Keratinocyte (primary cell): ENCODE results near the gene PHIP. TPM values are rescaled to one million over a fixed set of nuclear protein-coding genes. Genes with fewer than 3 reads are reported as not detected.

Source experiments
- DNase-seq: peaks from one replicate; pipeline ENCODE4 v3.0.0-alpha.2; 2011; ENCODE audit warnings: low read depth, missing footprints, low spot score
- FAIRE-seq: peaks from 2 replicates; lab custom pipeline; 2011; peaks lifted over from hg19 to GRCh38; lab: Jason Lieb, UNC
- H2AFZ ChIP-seq: 2 replicates; pipeline ENCODE4 v1.6.0; 2012; ENCODE audit warnings: low read length, control low read depth, inconsistent platforms; ENCODE audit not compliant: control insufficient read depth
- H3K27ac ChIP-seq: 2 replicates; pipeline ENCODE4 v1.5.1; 2011; ENCODE audit warnings: low read length; ENCODE audit not compliant: control insufficient read depth, insufficient read depth
- H3K27me3 ChIP-seq: 3 replicates; pipeline ENCODE4 v1.6.0; 2011; ENCODE audit warnings: low read length; ENCODE audit not compliant: control insufficient read depth, insufficient read depth; ENCODE audit errors: extremely low read depth
- H3K36me3 ChIP-seq, 2 experiments: 2 replicates in 1 of 2; 3 replicates in 1 of 2; pipeline ENCODE4 v1.5.1; 2011; ENCODE audit warnings: low read length in 2 of 2, mild to moderate bottlenecking in 1 of 2; ENCODE audit not compliant: control insufficient read depth in 2 of 2, insufficient read depth in 2 of 2; ENCODE audit errors: extremely low read depth in 1 of 2
- H3K4me1 ChIP-seq: 3 replicates; pipeline ENCODE4 v1.5.1; 2011; ENCODE audit warnings: low read length; ENCODE audit not compliant: control insufficient read depth, insufficient read depth; ENCODE audit errors: extremely low read depth
- H3K4me2 ChIP-seq: 3 replicates; pipeline ENCODE4 v1.6.0; 2011; ENCODE audit warnings: low read depth, low read length; ENCODE audit not compliant: control insufficient read depth, insufficient read depth; ENCODE audit errors: extremely low read depth
- H3K4me3 ChIP-seq, 3 experiments: fragments of 200-600 bp in 1 of 3; sonication (generic) in 1 of 3; 2 replicates in 2 of 3; 3 replicates in 1 of 3; pipeline ENCODE4 v1.5.1; 2011 to 2016; ENCODE audit warnings: low read length in 3 of 3, mild to moderate bottlenecking in 3 of 3, control low read depth in 2 of 3, inconsistent platforms in 1 of 3, low read depth in 1 of 3, mixed read lengths in 1 of 3, mixed run types in 1 of 3, moderate library complexity in 1 of 3; ENCODE audit not compliant: control insufficient read depth in 2 of 3, insufficient read depth in 2 of 3; ENCODE audit errors: extremely low read depth in 1 of 3
- H3K79me2 ChIP-seq: 2 replicates; pipeline ENCODE4 v1.6.0; 2012; ENCODE audit warnings: low read length; ENCODE audit not compliant: control insufficient read depth, insufficient read depth
- H3K9ac ChIP-seq: 3 replicates; pipeline ENCODE4 v1.6.0; 2011; ENCODE audit warnings: low read length; ENCODE audit not compliant: control insufficient read depth, insufficient read depth; ENCODE audit errors: extremely low read depth
- H3K9me1 ChIP-seq: 3 replicates; pipeline ENCODE4 v1.6.0; 2011; ENCODE audit warnings: low read length; ENCODE audit not compliant: control insufficient read depth, insufficient read depth; ENCODE audit errors: extremely low read depth
- H3K9me3 ChIP-seq: 2 replicates; pipeline ENCODE4 v1.5.1; 2012; ENCODE audit warnings: low read depth, low read length; ENCODE audit not compliant: control insufficient read depth
- H4K20me1 ChIP-seq: 3 replicates; pipeline ENCODE4 v1.6.0; 2011; ENCODE audit warnings: low read length; ENCODE audit not compliant: control insufficient read depth, insufficient read depth; ENCODE audit errors: extremely low read depth
- EZH2 ChIP-seq: IDR thresholded peaks from one replicate; pipeline ENCODE4 v1.6.1; 2012; ENCODE audit warnings: inconsistent platforms, mild to moderate bottlenecking, low read length, moderate library complexity
- dilution Hi-C: fragments of 300-500 bp; cut with MboI; formaldehyde crosslinking; loops from one replicate; pipeline ENCODE4 v1.7.0; 2020; ENCODE audit warnings: low sequenced_read_pairs; ENCODE audit not compliant: extremely low pct_ligation_motif_present
- polyA plus RNA-seq, 5 experiments: library from polyadenylated mRNA; depleted of rRNA in 3 of 5; stranded (reverse) in 3 of 5; stranded (forward) in 1 of 5; unstranded in 1 of 5; fragments of >200 nt; gene quantifications; 1 replicate in 1 of 5; 2 replicates in 3 of 5; 3 replicates in 1 of 5; pipeline versions ENCODE4 v1.2.1 to v1.2.3, GENCODE V29; 2011 to 2012; ENCODE audit warnings: missing spikeins in 2 of 5, low read depth in 1 of 5, low replicate concordance in 1 of 5
- TF ChIP-seq, protein P1 (sequence below), 3 experiments: IDR thresholded peaks in 1 of 3; conservative IDR thresholded peaks in 1 of 3; optimal IDR thresholded peaks in 1 of 3; 2 replicates in 2 of 3; 3 replicates in 1 of 3; pipeline versions ENCODE3 to v1.5.1; 2011; ENCODE audit warnings: low read length in 3 of 3, mild to moderate bottlenecking in 3 of 3, moderate library complexity in 2 of 3, control low read depth in 1 of 3, inconsistent platforms in 1 of 3; ENCODE audit not compliant: insufficient read depth in 2 of 3; ENCODE audit errors: extremely low read depth in 1 of 3

Gene PHIP
- polyA plus RNA-seq, 1 donor (not counting 4 experiments of a cell fraction or from before 2014, with no cell fraction given), result 7.9 TPM

GRCh38 chr6:79011940-79012339 is 66.1 kb downstream of the PHIP start:
- Histone ChIP-seq H3K27me3 (no peaks in the 10 kb centered on the region), H3K79me2 (no peaks in the 10 kb centered on the region), H3K4me2 (no peak overlapping the region), H3K36me3 (no peaks in the 10 kb centered on the region), H3K27ac (no peak overlapping the region), H3K4me3 (no peak overlapping the region), H3K4me1 (no peaks in the 10 kb centered on the region), H4K20me1 (no peaks in the 10 kb centered on the region), H3K9me3 (no peaks in the 10 kb centered on the region), H2AFZ (no peak overlapping the region), H3K9ac (no peak overlapping the region), H3K9me1 (no peaks in the 10 kb centered on the region)
- no peak for FAIRE-seq
- dilution Hi-C loops, result no loop called here
- TF ChIP-seq, protein P1, sequence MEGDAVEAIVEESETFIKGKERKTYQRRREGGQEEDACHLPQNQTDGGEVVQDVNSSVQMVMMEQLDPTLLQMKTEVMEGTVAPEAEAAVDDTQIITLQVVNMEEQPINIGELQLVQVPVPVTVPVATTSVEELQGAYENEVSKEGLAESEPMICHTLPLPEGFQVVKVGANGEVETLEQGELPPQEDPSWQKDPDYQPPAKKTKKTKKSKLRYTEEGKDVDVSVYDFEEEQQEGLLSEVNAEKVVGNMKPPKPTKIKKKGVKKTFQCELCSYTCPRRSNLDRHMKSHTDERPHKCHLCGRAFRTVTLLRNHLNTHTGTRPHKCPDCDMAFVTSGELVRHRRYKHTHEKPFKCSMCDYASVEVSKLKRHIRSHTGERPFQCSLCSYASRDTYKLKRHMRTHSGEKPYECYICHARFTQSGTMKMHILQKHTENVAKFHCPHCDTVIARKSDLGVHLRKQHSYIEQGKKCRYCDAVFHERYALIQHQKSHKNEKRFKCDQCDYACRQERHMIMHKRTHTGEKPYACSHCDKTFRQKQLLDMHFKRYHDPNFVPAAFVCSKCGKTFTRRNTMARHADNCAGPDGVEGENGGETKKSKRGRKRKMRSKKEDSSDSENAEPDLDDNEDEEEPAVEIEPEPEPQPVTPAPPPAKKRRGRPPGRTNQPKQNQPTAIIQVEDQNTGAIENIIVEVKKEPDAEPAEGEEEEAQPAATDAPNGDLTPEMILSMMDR (optimal IDR thresholded peaks at IDR 0.05 in 1 of 3, IDR thresholded peaks at IDR 0.05 in 1 of 3, conservative IDR thresholded peaks at IDR 0.05 in 1 of 3; ENCODE audit: extremely low read depth in 1 of 3, insufficient read depth in 2 of 3, low read length in 3 of 3), result no peak
- TF ChIP-seq EZH2, result no peak
- DNase-seq, result no peak

DNA sequence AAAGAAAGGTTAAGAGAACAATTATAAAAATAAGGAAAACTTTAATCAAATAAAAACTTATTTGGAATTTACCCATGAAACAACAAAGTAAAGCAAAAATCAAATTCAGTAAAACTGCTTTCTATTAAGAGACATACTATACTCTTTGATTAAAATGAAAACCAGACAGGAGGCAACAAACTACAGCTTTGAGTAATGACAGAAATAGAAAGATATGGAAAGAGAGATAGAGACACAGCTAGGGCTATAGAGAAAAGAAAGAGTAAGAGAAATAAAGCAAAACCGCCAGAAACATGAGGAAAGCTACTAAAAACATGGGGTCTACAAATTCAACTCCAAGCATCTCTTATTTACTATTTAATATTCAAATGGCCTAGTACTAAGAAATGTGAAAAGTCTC is 67.6 kb downstream of the PHIP start:
- no peaks in the 10 kb centered on the region for H3K36me3 ChIP-seq
- H3K79me2 ChIP-seq, result no peaks in the 10 kb centered on the region
- TF ChIP-seq, protein P1 (optimal IDR thresholded peaks at IDR 0.05 in 1 of 3, IDR thresholded peaks at IDR 0.05 in 1 of 3, conservative IDR thresholded peaks at IDR 0.05 in 1 of 3; ENCODE audit: extremely low read depth in 1 of 3, insufficient read depth in 2 of 3, low read length in 3 of 3), result no peak
- TF ChIP-seq EZH2, result no peak
- H3K9me1 ChIP-seq, result no peaks in the 10 kb centered on the region
- no peak overlapping the region for H2AFZ ChIP-seq
- FAIRE-seq (no peak), DNase-seq (no peak)
- no peaks in the 10 kb centered on the region for H3K4me1 ChIP-seq
- H3K4me2 ChIP-seq, result no peak overlapping the region
- no peak overlapping the region for H3K9ac ChIP-seq
- no peak overlapping the region for H3K4me3 ChIP-seq
- H3K27me3 ChIP-seq, result no peaks in the 10 kb centered on the region
- dilution Hi-C loops, result no loop called here
- no peaks in the 10 kb centered on the region for H3K9me3 ChIP-seq
- H3K27ac ChIP-seq, result no peak overlapping the region
- H4K20me1 ChIP-seq, result no peaks in the 10 kb centered on the region
